Activated CD8-positive, alpha-beta memory T cell treated with anti-CD3 and anti-CD28 coated beads, Interleukin-2, amount 10 ng/mL, durations not matched to agents 7 days and 5 days (primary cell): ENCODE measurements around the gene APOL1. TPM values are rescaled to one million over a fixed set of nuclear protein-coding genes. Genes with fewer than 3 reads are reported as not detected.

Source experiments
- ATAC-seq: fragments of 150-1000 bp; cut with Tn5 transposase; one replicate; pipeline ENCODE4 v1.10.0; 2021; ENCODE audit warnings: moderate library complexity
- CTCF ChIA-PET: fragments of 350-600 bp; sonication (Branson Sonifier 250); formaldehyde crosslinking; loops from one replicate; lab custom pipeline; 2021; ENCODE audit warnings: antibody characterized with exemption; lab: Charles Lee
- DNase-seq: peaks from one replicate; pipeline ENCODE4 v3.0.0-alpha.2; 2020
- H3K27ac Mint-ChIP-seq: one replicate; pipeline ENCODE4 v1.8.0; 2021; ENCODE audit warnings: mild to moderate bottlenecking, mixed read lengths
- H3K27me3 Mint-ChIP-seq: one replicate; pipeline ENCODE4 v1.8.0; 2021; ENCODE audit warnings: mixed read lengths
- H3K36me3 Mint-ChIP-seq: one replicate; pipeline ENCODE4 v1.8.0; 2021; ENCODE audit warnings: mild to moderate bottlenecking, mixed read lengths
- H3K4me1 Mint-ChIP-seq: one replicate; pipeline ENCODE4 v1.8.0; 2021; ENCODE audit warnings: mixed read lengths
- H3K4me3 Mint-ChIP-seq: one replicate; pipeline ENCODE4 v1.8.0; 2021; ENCODE audit warnings: mild to moderate bottlenecking, moderate library complexity, mixed read lengths
- H3K9me3 Mint-ChIP-seq: one replicate; pipeline ENCODE4 v1.8.0; 2022; ENCODE audit warnings: low read depth, mixed read lengths
- total RNA-seq, 2 experiments: library from RNA; stranded (reverse); gene quantifications; one replicate each; pipeline ENCODE4 v1.2.3, GENCODE V29; 2021

Gene APOL1
- total RNA-seq, 2 experiments from 2014 or later, result 55.6 to 61.6 TPM

GRCh38 chr22:36213586-36213985, 39.3 kb upstream of the APOL1 start:
- CTCF ChIA-PET, result interaction anchor here (1.0 kb wide), 1 partner anchor 26 kb away, joined by 3 read pairs; the partner anchor contains the start of gene APOL2
- H3K27ac Mint-ChIP-seq, result no peak overlapping the region
- H3K27me3 Mint-ChIP-seq, result peaks cover 77% of the 10 kb centered on the region
- no peak for DNase-seq
- H3K9me3 Mint-ChIP-seq, result no peaks in the 10 kb centered on the region
- peaks cover 7% of the 10 kb centered on the region for H3K36me3 Mint-ChIP-seq
- ATAC-seq, result no peak
- no peak overlapping the region for H3K4me3 Mint-ChIP-seq
- peaks cover 22% of the 10 kb centered on the region for H3K4me1 Mint-ChIP-seq

GRCh38 chr22:36215981-36216380, 37.0 kb upstream of the APOL1 start:
- ATAC-seq, result no peak
- H3K27ac Mint-ChIP-seq, result no peak overlapping the region
- H3K9me3 Mint-ChIP-seq, result no peaks in the 10 kb centered on the region
- no peak overlapping the region for H3K4me3 Mint-ChIP-seq
- H3K4me1 Mint-ChIP-seq, result peaks cover 9% of the 10 kb centered on the region
- H3K36me3 Mint-ChIP-seq, result no peaks in the 10 kb centered on the region
- CTCF ChIA-PET, result interaction anchor here (1.0 to 7.3 kb wide), 6 partner anchors 8 to 150 kb away, joined by 3 to 54 read pairs (median 8); partner anchors contain the start of gene APOL2
- peaks cover 86% of the 10 kb centered on the region for H3K27me3 Mint-ChIP-seq
- DNase-seq, result no peak

- CTCF ChIA-PET, result interaction anchor here (1.5 to 7.3 kb wide), 2 partner anchors 23 to 59 kb away, joined by 3 to 54 read pairs; no protein-coding TSS in a partner anchor
- H3K4me1 Mint-ChIP-seq, result peaks cover 10% of the 10 kb centered on the region
- no peak overlapping the region for H3K4me3 Mint-ChIP-seq
- ATAC-seq (no peak), DNase-seq (no peak)
- no peaks in the 10 kb centered on the region for H3K36me3 Mint-ChIP-seq
- H3K9me3 Mint-ChIP-seq, result no peaks in the 10 kb centered on the region
- peaks cover 62% of the 10 kb centered on the region for H3K27me3 Mint-ChIP-seq
- no peak overlapping the region for H3K27ac Mint-ChIP-seq
Measured at GRCh38 chr22:36218648-36219193, 34.2 kb upstream of the APOL1 start.

GRCh38 chr22:36220451-36220921, 32.4 kb upstream of the APOL1 start:
- DNase-seq (no peak), ATAC-seq (no peak)
- no peak overlapping the region for H3K27ac Mint-ChIP-seq

GRCh38 chr22:36221799-36222751, 30.9 kb upstream of the APOL1 start:
- Mint-ChIP-seq H3K9me3 (no peaks in the 10 kb centered on the region), H3K27ac (no peak overlapping the region), H3K36me3 (peaks cover 7% of the 10 kb centered on the region), H3K4me1 (peaks cover 10% of the 10 kb centered on the region), H3K4me3 (peak overlapping the region; percentile 29), H3K27me3 (peaks cover 33% of the 10 kb centered on the region)
- CTCF ChIA-PET, result interaction anchor here (0.7 to 7.3 kb wide), 6 partner anchors 15 to 30 kb away, joined by 3 to 54 read pairs (median 6); partner anchors contain the start of gene APOL2
- peak; percentile 68 for DNase-seq
- peak; percentile 91 for ATAC-seq

More at GRCh38 chr22:36220451-36220921, 32.4 kb upstream of the APOL1 start:
- peaks cover 46% of the 10 kb centered on the region for H3K27me3 Mint-ChIP-seq
- H3K4me1 Mint-ChIP-seq, result peaks cover 10% of the 10 kb centered on the region
- H3K9me3 Mint-ChIP-seq, result no peaks in the 10 kb centered on the region
- no peaks in the 10 kb centered on the region for H3K36me3 Mint-ChIP-seq
- CTCF ChIA-PET, result interaction anchor here (1.0 to 7.3 kb wide), 3 partner anchors 10 to 25 kb away, joined by 3 to 54 read pairs (median 5); no protein-coding TSS in a partner anchor
- no peak overlapping the region for H3K4me3 Mint-ChIP-seq

GRCh38 chr22:36222887-36223450, 30.0 kb upstream of the APOL1 start:
- CTCF ChIA-PET, result interaction anchor here (1.2 to 7.3 kb wide), 3 partner anchors 19 to 31 kb away, joined by 3 to 54 read pairs (median 6); no protein-coding TSS in a partner anchor
- Mint-ChIP-seq H3K27me3 (peaks cover 25% of the 10 kb centered on the region), H3K27ac (no peak overlapping the region), H3K4me1 (peaks cover 18% of the 10 kb centered on the region), H3K4me3 (no peak overlapping the region), H3K36me3 (peaks cover 15% of the 10 kb centered on the region), H3K9me3 (no peaks in the 10 kb centered on the region)
- no peak for DNase-seq
- no peak for ATAC-seq

- ATAC-seq (no peak), DNase-seq (no peak)
- CTCF ChIA-PET, result interaction anchor here (7.3 kb wide), 1 partner anchor 28 kb away, joined by 54 read pairs; no protein-coding TSS in a partner anchor
Measured at GRCh38 chr22:36223504-36223903, 29.4 kb upstream of the APOL1 start.

GRCh38 chr22:36224245-36224644, 28.7 kb upstream of the APOL1 start:
- Mint-ChIP-seq H3K27ac (no peak overlapping the region), H3K36me3 (peaks cover 20% of the 10 kb centered on the region), H3K9me3 (no peaks in the 10 kb centered on the region), H3K4me3 (no peak overlapping the region), H3K4me1 (peaks cover 23% of the 10 kb centered on the region), H3K27me3 (peaks cover 12% of the 10 kb centered on the region)
- CTCF ChIA-PET, result no interaction called here
- DNase-seq (peak; percentile 31), ATAC-seq (no peak)

More at GRCh38 chr22:36223504-36223903, 29.4 kb upstream of the APOL1 start:
- H3K9me3 Mint-ChIP-seq, result no peaks in the 10 kb centered on the region
- peaks cover 21% of the 10 kb centered on the region for H3K4me1 Mint-ChIP-seq
- H3K27ac Mint-ChIP-seq, result no peak overlapping the region
- H3K4me3 Mint-ChIP-seq, result no peak overlapping the region
- peaks cover 20% of the 10 kb centered on the region for H3K27me3 Mint-ChIP-seq
- peaks cover 18% of the 10 kb centered on the region for H3K36me3 Mint-ChIP-seq

GRCh38 chr22:36225333-36225922, 27.5 kb upstream of the APOL1 start:
- no peak overlapping the region for H3K4me3 Mint-ChIP-seq
- ATAC-seq (no peak), DNase-seq (peak; percentile 28)
- peaks cover 5% of the 10 kb centered on the region for H3K27me3 Mint-ChIP-seq
- H3K36me3 Mint-ChIP-seq, result peaks cover 27% of the 10 kb centered on the region
- H3K27ac Mint-ChIP-seq, result no peak overlapping the region
- CTCF ChIA-PET, result interaction anchor here (1.2 to 1.5 kb wide), 2 partner anchors 29 to 160 kb away, joined by 3 to 5 read pairs; no protein-coding TSS in a partner anchor
- H3K4me1 Mint-ChIP-seq, result peaks cover 21% of the 10 kb centered on the region
- H3K9me3 Mint-ChIP-seq, result no peaks in the 10 kb centered on the region

GRCh38 chr22:36226189-36226588, 26.7 kb upstream of the APOL1 start:
- Mint-ChIP-seq H3K27ac (no peak overlapping the region), H3K27me3 (no peaks in the 10 kb centered on the region), H3K4me1 (peaks cover 21% of the 10 kb centered on the region), H3K4me3 (no peak overlapping the region), H3K36me3 (peaks cover 33% of the 10 kb centered on the region), H3K9me3 (no peaks in the 10 kb centered on the region)
- ATAC-seq, result no peak
- peak; percentile 30 for DNase-seq
- CTCF ChIA-PET, result interaction anchor here (1.2 to 3.2 kb wide), 3 partner anchors 12 to 161 kb away, joined by 3 to 19 read pairs (median 5); partner anchors contain the start of gene APOL2

GRCh38 chr22:36227396-36227795, 25.5 kb upstream of the APOL1 start:
- Mint-ChIP-seq H3K36me3 (peaks cover 42% of the 10 kb centered on the region), H3K4me3 (no peak overlapping the region), H3K27ac (no peak overlapping the region), H3K4me1 (peaks cover 20% of the 10 kb centered on the region), H3K9me3 (no peaks in the 10 kb centered on the region), H3K27me3 (no peaks in the 10 kb centered on the region)
- CTCF ChIA-PET, result interaction anchor here (0.7 to 3.2 kb wide), 7 partner anchors 11 to 243 kb away, joined by 3 to 19 read pairs (median 4); partner anchors contain the start of gene APOL2
- ATAC-seq (peak; percentile 65), DNase-seq (peak; percentile 64)

GRCh38 chr22:36227806-36228205, 25.1 kb upstream of the APOL1 start:
- CTCF ChIA-PET, result interaction anchor here (0.7 to 3.2 kb wide), 7 partner anchors 10 to 243 kb away, joined by 3 to 19 read pairs (median 4); partner anchors contain the start of gene APOL2
- peaks cover 44% of the 10 kb centered on the region for H3K36me3 Mint-ChIP-seq
- H3K4me1 Mint-ChIP-seq, result peaks cover 21% of the 10 kb centered on the region

More at GRCh38 chr22:36227806-36228205, 25.1 kb upstream of the APOL1 start:
- no peak for DNase-seq
- ATAC-seq, result no peak
- H3K27me3 Mint-ChIP-seq, result no peaks in the 10 kb centered on the region
- no peaks in the 10 kb centered on the region for H3K9me3 Mint-ChIP-seq
- no peak overlapping the region for H3K27ac Mint-ChIP-seq
- H3K4me3 Mint-ChIP-seq, result no peak overlapping the region
